ENCODE measurements around the gene TRAPPC6A. TPM values are rescaled to one million over a fixed set of nuclear protein-coding genes. Genes with fewer than 3 reads are reported as not detected.

Gene TRAPPC6A
- total RNA-seq, 4 donors from 2014 or later: 18.4 to 29.2 (median 24.8) TPM

GRCh38 chr19:45218426-45218825 lies 40.4 kb upstream of the TRAPPC6A start:
- H3K27me3 ChIP-seq: peaks cover 24 to 42% (median 40%) of the 10 kb centered on the region in 3 donors
- H3K4me1 ChIP-seq: no peaks in the 10 kb centered on the region
- DNase-seq (no peak), ATAC-seq (no peak)
- H3K27ac ChIP-seq: no peak overlapping the region
- no peaks in the 10 kb centered on the region for H3K9me3 ChIP-seq
- in situ Hi-C loops (cut with MboI; ENCODE audit: low sequenced_read_pairs in 4 of 4): no loop called here
- H3K4me3 ChIP-seq: no peak overlapping the region
- no peak for TF ChIP-seq CTCF (IDR thresholded peaks at IDR 0.05 in 4 of 5, conservative IDR thresholded peaks at IDR 0.05 in 1 of 5)
- no peak for TF ChIP-seq POLR2A (IDR thresholded peaks at IDR 0.05)
- H3K36me3 ChIP-seq: no peaks in the 10 kb centered on the region
- intact Hi-C loops (cut with DNase I; ENCODE audit: low total_unique reads): no loop called here

- H3K27me3 ChIP-seq: peaks cover 24 to 42% (median 40%) of the 10 kb centered on the region in 3 donors
Observed at GRCh38 chr19:45217957-45218334, 39.9 kb upstream of the TRAPPC6A start.

GRCh38 chr19:45217193-45217956 lies 39.3 kb upstream of the TRAPPC6A start:
- Histone ChIP-seq H3K27me3 (peaks cover 24 to 42% (median 40%) of the 10 kb centered on the region in 3 donors), H3K36me3 (no peaks in the 10 kb centered on the region), H3K4me1 (no peaks in the 10 kb centered on the region), H3K4me3 (no peak overlapping the region), H3K27ac (no peak overlapping the region), H3K9me3 (no peaks in the 10 kb centered on the region)
- no peak for DNase-seq
- no peak for TF ChIP-seq CTCF (IDR thresholded peaks at IDR 0.05 in 4 of 5, conservative IDR thresholded peaks at IDR 0.05 in 1 of 5)
- no peak for TF ChIP-seq POLR2A (IDR thresholded peaks at IDR 0.05)
- intact Hi-C loops (cut with DNase I; ENCODE audit: low total_unique reads): no loop called here
- in situ Hi-C loops (cut with MboI; ENCODE audit: low sequenced_read_pairs in 4 of 4): no loop called here
- no peak for ATAC-seq

More at GRCh38 chr19:45217957-45218334, 39.9 kb upstream of the TRAPPC6A start:
- in situ Hi-C loops (cut with MboI; ENCODE audit: low sequenced_read_pairs in 4 of 4): no loop called here
- Histone ChIP-seq H3K36me3 (no peaks in the 10 kb centered on the region), H3K9me3 (no peaks in the 10 kb centered on the region), H3K27ac (no peak overlapping the region), H3K4me1 (no peaks in the 10 kb centered on the region), H3K4me3 (no peak overlapping the region)
- no peak for DNase-seq
- no peak for ATAC-seq
- intact Hi-C loops (cut with DNase I; ENCODE audit: low total_unique reads): no loop called here
- TF ChIP-seq CTCF (IDR thresholded peaks at IDR 0.05 in 4 of 5, conservative IDR thresholded peaks at IDR 0.05 in 1 of 5): no peak
- TF ChIP-seq POLR2A (IDR thresholded peaks at IDR 0.05): no peak

- intact Hi-C loops (cut with DNase I; ENCODE audit: low total_unique reads) (no loop called here), in situ Hi-C loops (cut with MboI; ENCODE audit: low sequenced_read_pairs in 4 of 4) (no loop called here)
- no peak for DNase-seq
- H3K27me3 ChIP-seq: peaks cover 24 to 41% (median 40%) of the 10 kb centered on the region in 3 donors
- H3K9me3 ChIP-seq: no peaks in the 10 kb centered on the region
- H3K36me3 ChIP-seq: no peaks in the 10 kb centered on the region
- H3K4me3 ChIP-seq: no peak overlapping the region
- no peaks in the 10 kb centered on the region for H3K4me1 ChIP-seq
- TF ChIP-seq POLR2A (IDR thresholded peaks at IDR 0.05) (no peak), CTCF (IDR thresholded peaks at IDR 0.05 in 4 of 5, conservative IDR thresholded peaks at IDR 0.05 in 1 of 5) (no peak)
- H3K27ac ChIP-seq: no peak overlapping the region
- ATAC-seq: no peak
Observed at GRCh38 chr19:45216667-45217066, 38.6 kb upstream of the TRAPPC6A start.
